ENCODE measurements around the gene NR2E1.

The NR2E1 gene

GRCh38 chr6:108165714-108166663 lies at the start of gene NR2E1:
Gene NR2E1 (plus strand): TSS chr6:108166022. CDS start chr6:108166766, 744 bp downstream.
- DNase-seq (ENCODE audit: low spot score): no peak

GRCh38 chr6:108116546-108117426 lies 49.0 kb upstream of the NR2E1 start:
- no peak for DNase-seq (ENCODE audit: low spot score)

GRCh38 chr6:108117427-108118358 lies 48.1 kb upstream of the NR2E1 start:
- DNase-seq (ENCODE audit: low spot score): peak; percentile 50

- DNase-seq (ENCODE audit: low spot score): no peak
These were observed 47.5 kb upstream of the NR2E1 start for GRCh38 chr6:108118359-108118724.

- no peak for DNase-seq (ENCODE audit: low spot score)
These were observed 46.7 kb upstream of the NR2E1 start for GRCh38 chr6:108118810-108119768.

GRCh38 chr6:108119769-108120141 lies 46.1 kb upstream of the NR2E1 start:
- no peak for DNase-seq (ENCODE audit: low spot score)

GRCh38 chr6:108120311-108120710 lies 45.5 kb upstream of the NR2E1 start:
- no peak for DNase-seq (ENCODE audit: low spot score)

GRCh38 chr6:108121612-108122011 lies 44.2 kb upstream of the NR2E1 start:
- no peak for DNase-seq (ENCODE audit: low spot score)

- DNase-seq (ENCODE audit: low spot score): no peak
These were observed 42.3 kb upstream of the NR2E1 start for GRCh38 chr6:108123481-108123929.

- no peak for DNase-seq (ENCODE audit: low spot score)
These were observed 41.9 kb upstream of the NR2E1 start for GRCh38 chr6:108123946-108124345.

- DNase-seq (ENCODE audit: low spot score): no peak
These were observed 38.8 kb upstream of the NR2E1 start for GRCh38 chr6:108127056-108127455.

- no peak for DNase-seq (ENCODE audit: low spot score)
These were observed 38.0 kb upstream of the NR2E1 start for GRCh38 chr6:108127826-108128225.

- no peak for DNase-seq (ENCODE audit: low spot score)
These were observed 35.6 kb upstream of the NR2E1 start for GRCh38 chr6:108130262-108130661.

GRCh38 chr6:108132863-108133262 lies 33.0 kb upstream of the NR2E1 start:
- no peak for DNase-seq (ENCODE audit: low spot score)

GRCh38 chr6:108133594-108134179 lies 32.1 kb upstream of the NR2E1 start:
- peak; percentile 78 for DNase-seq (ENCODE audit: low spot score)

GRCh38 chr6:108134213-108134970 lies 31.4 kb upstream of the NR2E1 start:
- DNase-seq (ENCODE audit: low spot score): no peak

GRCh38 chr6:108142240-108142639 lies 23.6 kb upstream of the NR2E1 start:
- DNase-seq (ENCODE audit: low spot score): no peak

GRCh38 chr6:108145639-108146038 lies 20.2 kb upstream of the NR2E1 start:
- no peak for DNase-seq (ENCODE audit: low spot score)

GRCh38 chr6:108152446-108152845 lies 13.4 kb upstream of the NR2E1 start:
- DNase-seq (ENCODE audit: low spot score): no peak

Measured in hepatic stellate cell (primary cell).